T-helper 2 cell treated with Interferon-gamma antibody and Interleukin-4, amounts not matched to agents 5 μg/mL and 100 μg/mL, for 36 hours (primary cell): ENCODE measurements around the gene PLXNB1.

Experiments used
- DNase-seq: peaks from one replicate; pipeline ENCODE4 v3.0.0; 2021; ENCODE audit warnings: low spot score
- H3K27ac Mint-ChIP-seq: one replicate; pipeline ENCODE4 v1.8.0; 2021; ENCODE audit warnings: mild to moderate bottlenecking, mixed read lengths
- H3K27me3 Mint-ChIP-seq: one replicate; pipeline ENCODE4 v1.8.0; 2021; ENCODE audit warnings: low read depth, mixed read lengths
- H3K36me3 Mint-ChIP-seq: one replicate; pipeline ENCODE4 v1.8.0; 2021; ENCODE audit warnings: low read depth, mixed read lengths
- H3K4me1 Mint-ChIP-seq: one replicate; pipeline ENCODE4 v1.8.0; 2021; ENCODE audit warnings: low read depth, mixed read lengths
- H3K4me3 Mint-ChIP-seq: one replicate; pipeline ENCODE4 v1.8.0; 2022; ENCODE audit warnings: mild to moderate bottlenecking, moderate library complexity, mixed read lengths
- H3K9me3 Mint-ChIP-seq: one replicate; pipeline ENCODE4 v1.8.0; 2021; ENCODE audit warnings: mixed read lengths

Gene PLXNB1

DNA sequence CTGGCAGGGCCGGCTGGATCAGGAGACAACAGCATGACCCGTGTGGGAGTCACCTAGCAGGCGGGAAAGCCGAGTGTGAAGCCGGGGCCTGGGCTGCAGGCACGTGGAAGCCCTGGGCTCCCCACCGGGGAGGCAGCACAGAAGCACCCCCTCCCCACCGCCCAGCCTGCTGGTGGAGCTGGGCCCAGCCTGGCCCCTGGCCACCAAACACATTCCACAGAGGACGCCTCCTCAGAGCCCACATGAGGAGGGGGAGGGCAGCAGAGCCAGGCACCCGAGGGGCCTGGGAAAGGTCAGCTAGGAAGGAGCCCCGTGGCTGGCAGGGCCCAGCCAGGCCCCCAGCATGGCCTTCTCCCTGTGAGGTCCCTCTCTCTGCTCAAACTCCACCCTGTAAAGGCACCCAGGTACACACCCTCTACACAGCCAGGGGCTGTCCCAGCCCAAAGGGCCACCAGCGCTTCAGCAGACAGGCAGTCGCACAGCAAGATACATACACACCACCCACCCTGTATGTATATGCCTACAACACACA lies 4.5 kb downstream of the PLXNB1 start:
- Mint-ChIP-seq H3K4me3 (no peak overlapping the region), H3K4me1 (peaks cover 2% of the 10 kb centered on the region), H3K9me3 (no peaks in the 10 kb centered on the region), H3K27me3 (peaks cover 23% of the 10 kb centered on the region), H3K27ac (no peak overlapping the region), H3K36me3 (no peaks in the 10 kb centered on the region)
- no peak for DNase-seq

DNA sequence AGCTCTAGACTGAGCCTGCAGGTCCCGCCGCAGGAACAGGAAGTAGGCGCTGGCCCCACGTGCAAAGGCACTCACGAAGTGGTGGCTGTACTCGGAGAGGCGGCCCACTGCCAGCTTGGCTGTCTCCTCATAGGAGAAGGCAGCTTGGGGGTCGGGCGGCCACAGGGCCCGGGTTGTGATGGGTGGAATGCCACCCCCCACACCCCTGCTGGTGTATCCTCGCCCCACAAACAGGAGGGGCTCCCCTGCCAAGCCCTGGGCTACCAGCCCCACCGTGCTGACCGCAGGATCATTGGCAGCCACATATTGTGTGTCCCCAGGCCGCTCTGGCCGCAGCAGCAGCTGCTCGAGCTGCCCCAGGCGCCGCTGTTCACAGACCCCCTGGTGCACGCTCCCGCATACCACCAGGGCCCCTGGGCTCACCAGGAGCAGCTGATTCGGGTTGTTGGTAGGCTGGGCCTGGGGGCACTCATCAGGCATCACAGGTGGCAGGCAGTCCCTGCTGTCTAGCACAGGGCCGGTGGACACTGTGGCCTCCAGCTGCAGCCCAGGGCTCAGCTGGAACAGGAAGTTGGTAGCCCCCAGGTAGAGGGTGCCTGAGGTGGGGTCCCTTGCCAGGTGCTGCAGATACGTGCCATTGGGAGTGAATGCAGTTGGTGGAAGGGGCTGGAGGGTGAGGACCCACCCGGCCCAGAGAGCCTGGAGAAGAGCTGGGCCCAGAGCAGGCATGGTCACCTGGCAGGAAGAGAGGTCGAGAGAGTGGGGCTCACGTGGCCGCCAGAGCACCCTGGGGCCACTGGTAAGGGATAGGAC lies 5.8 kb downstream of the PLXNB1 start:
- Mint-ChIP-seq H3K4me1 (no peaks in the 10 kb centered on the region), H3K9me3 (no peaks in the 10 kb centered on the region), H3K27ac (no peak overlapping the region), H3K36me3 (no peaks in the 10 kb centered on the region), H3K27me3 (peaks cover 18% of the 10 kb centered on the region), H3K4me3 (no peak overlapping the region)
- no peak for DNase-seq

DNA sequence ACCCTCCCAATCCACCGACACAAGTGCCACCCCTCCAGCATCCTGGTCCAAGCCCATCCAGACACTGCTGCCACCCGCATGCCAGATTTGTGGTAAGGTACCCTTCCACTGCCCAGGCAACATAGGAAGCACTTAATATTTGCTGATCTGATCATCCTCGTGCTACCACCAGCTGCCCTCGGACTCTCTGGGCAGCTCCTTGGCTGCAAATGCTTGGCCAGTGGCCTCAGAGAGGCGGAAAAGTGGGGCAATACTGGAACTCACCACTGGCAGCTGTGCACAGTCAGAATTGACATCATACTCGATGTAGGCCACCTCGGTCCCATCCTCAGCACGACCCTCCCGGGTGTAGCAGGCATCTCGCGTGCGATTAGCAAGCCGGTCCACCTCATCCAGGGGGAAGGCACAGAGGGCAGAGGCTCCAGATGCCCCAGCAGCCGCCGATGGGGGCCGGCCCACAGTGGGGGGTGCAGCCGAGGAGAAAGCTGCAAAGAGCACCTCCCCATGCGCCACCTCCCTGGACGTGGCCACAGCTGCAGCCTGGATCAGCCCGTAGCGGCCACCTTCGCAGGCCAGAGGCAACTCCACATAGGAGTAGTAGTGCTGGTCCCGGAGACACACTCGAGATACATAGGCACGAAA lies 6.5 kb downstream of the PLXNB1 start:
- no peaks in the 10 kb centered on the region for H3K36me3 Mint-ChIP-seq
- no peak for DNase-seq
- no peaks in the 10 kb centered on the region for H3K4me1 Mint-ChIP-seq
- no peaks in the 10 kb centered on the region for H3K9me3 Mint-ChIP-seq
- H3K27me3 Mint-ChIP-seq, result peaks cover 16% of the 10 kb centered on the region
- H3K27ac Mint-ChIP-seq, result no peak overlapping the region
- no peak overlapping the region for H3K4me3 Mint-ChIP-seq

DNA sequence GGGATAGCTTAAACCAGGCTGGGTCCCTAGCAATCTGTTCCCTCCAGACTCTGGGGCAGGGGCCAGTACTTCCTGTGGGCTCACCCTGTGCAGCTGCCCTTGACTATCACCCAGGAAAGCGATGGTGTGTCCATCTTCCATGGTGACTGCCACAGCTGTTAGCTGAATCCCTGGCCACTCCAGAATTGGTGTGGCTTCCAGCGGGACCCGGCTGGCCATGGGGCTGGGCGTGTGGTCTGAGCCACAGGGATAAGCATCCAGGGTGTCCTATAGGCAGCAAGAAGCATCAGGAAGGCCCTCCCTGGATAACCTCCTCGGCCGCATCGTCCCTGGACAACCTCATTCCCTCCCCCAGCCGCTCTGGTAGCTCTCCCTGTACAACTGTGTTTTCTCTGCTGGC lies 7.2 kb downstream of the PLXNB1 start:
- no peak overlapping the region for H3K27ac Mint-ChIP-seq
- no peaks in the 10 kb centered on the region for H3K4me1 Mint-ChIP-seq
- peaks cover 9% of the 10 kb centered on the region for H3K27me3 Mint-ChIP-seq
- no peak for DNase-seq
- no peak overlapping the region for H3K4me3 Mint-ChIP-seq
- H3K36me3 Mint-ChIP-seq, result no peaks in the 10 kb centered on the region
- H3K9me3 Mint-ChIP-seq, result no peaks in the 10 kb centered on the region

DNA sequence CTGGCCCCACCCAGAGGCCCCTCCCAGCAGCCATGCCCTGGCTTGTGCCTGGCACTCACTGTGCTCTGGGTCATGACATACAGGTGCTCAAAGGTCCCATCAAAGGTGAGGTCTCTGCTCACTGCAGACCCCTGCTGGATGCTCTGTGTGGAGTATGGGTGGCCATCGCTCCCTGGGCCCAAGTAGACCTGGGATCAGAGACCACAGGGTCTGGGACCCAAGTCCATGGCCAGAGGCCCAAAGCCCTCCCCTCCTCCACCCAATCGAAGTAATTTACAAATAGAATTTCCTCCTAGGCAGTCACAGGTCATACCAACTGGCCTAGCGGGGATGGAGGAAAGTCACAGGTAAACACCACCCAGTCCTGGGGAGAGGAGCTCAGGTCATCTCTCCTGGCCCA lies 7.6 kb downstream of the PLXNB1 start:
- Mint-ChIP-seq H3K9me3 (no peaks in the 10 kb centered on the region), H3K27me3 (peaks cover 5% of the 10 kb centered on the region), H3K4me1 (no peaks in the 10 kb centered on the region), H3K27ac (no peak overlapping the region), H3K36me3 (no peaks in the 10 kb centered on the region), H3K4me3 (no peak overlapping the region)
- DNase-seq, result no peak

DNA sequence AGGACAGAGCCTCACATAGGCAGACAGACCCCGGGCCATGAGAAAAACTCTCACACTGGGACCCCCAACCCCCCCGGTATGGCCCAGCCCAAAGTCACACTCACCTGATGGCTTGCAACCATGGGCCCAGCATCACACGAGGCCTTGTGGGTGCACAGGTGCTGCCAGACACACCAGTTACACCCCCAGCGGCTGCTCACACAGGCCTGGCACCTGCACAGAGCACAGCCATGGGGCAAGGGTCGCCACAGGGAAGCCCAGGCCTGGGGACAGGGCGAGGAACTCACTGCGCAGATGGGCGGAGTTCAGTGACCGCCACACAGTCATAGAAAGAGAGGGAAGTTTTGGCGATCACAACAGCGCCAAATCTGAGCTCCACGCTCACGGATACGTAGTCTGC lies 9.3 kb downstream of the PLXNB1 start:
- Mint-ChIP-seq H3K4me3 (no peak overlapping the region), H3K27ac (no peak overlapping the region), H3K36me3 (no peaks in the 10 kb centered on the region), H3K9me3 (no peaks in the 10 kb centered on the region), H3K4me1 (no peaks in the 10 kb centered on the region), H3K27me3 (no peaks in the 10 kb centered on the region)
- no peak for DNase-seq

DNA sequence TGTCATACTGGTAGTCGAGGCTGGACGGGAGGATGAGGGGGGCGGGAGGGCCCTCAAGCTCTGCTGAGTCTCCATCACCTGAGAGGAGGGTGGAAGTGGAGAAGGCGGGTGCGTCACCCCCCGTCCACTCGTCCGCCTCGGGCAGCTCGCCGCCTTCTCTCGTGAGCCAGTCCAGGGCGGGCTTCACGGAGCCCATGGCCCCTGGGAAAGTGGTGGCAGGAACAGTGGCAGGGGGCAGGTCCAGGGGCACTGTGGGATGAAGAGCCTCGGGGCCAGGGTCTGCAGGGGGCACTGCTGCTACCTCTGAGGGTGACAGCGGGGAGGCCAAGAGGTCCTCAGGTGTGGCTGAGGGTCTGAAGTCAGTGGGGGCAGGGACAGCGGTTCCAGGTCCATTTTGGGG lies 10.3 kb downstream of the PLXNB1 start:
- Mint-ChIP-seq H3K9me3 (no peaks in the 10 kb centered on the region), H3K27ac (no peak overlapping the region), H3K4me1 (no peaks in the 10 kb centered on the region), H3K4me3 (no peak overlapping the region), H3K36me3 (no peaks in the 10 kb centered on the region), H3K27me3 (no peaks in the 10 kb centered on the region)
- no peak for DNase-seq

DNA sequence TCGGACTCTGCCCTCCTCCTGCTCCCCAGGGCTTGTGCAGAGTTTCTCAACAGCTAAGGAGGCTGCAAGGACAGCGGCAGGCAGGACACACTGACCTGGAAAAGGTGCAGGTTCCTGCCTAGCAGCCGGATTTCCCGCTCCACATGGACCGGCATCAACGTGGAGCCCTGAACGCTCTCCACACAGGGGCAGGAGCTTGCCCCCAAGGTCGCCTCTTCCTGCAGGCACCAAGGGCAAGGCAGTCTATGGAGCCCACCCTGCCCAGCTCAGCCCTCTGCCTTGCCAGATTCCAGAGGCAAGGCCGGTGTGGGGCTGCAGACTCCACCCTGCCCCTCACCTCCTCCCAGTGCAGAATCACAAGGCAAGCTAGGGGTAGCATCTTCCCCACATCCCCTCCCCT lies 10.7 kb downstream of the PLXNB1 start:
- H3K27ac Mint-ChIP-seq, result no peak overlapping the region
- DNase-seq, result no peak
- H3K9me3 Mint-ChIP-seq, result no peaks in the 10 kb centered on the region
- no peak overlapping the region for H3K4me3 Mint-ChIP-seq
- no peaks in the 10 kb centered on the region for H3K27me3 Mint-ChIP-seq
- no peaks in the 10 kb centered on the region for H3K36me3 Mint-ChIP-seq
- no peaks in the 10 kb centered on the region for H3K4me1 Mint-ChIP-seq

DNA sequence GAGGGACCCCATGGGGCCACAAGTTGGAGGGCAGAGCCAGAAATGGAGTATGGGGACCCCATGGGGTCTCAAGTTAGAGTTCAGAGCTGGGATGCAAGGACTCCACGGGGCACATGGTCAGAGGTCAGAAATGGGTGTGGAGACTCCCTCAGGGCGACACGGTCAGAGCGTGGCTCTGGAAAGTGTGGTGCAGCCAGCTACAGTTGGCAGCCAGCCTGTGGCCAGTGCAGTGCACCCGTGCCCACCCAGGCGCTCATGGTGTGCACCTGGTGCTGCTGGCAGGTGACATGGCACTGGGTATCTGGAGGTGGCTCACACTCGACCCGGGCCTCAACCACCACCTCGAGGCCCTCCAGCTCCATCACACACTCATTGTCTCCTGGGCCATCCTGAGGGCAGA lies 11.2 kb downstream of the PLXNB1 start:
- no peak for DNase-seq
- Mint-ChIP-seq H3K36me3 (no peaks in the 10 kb centered on the region), H3K27ac (no peak overlapping the region), H3K9me3 (no peaks in the 10 kb centered on the region), H3K4me1 (no peaks in the 10 kb centered on the region), H3K4me3 (no peak overlapping the region), H3K27me3 (no peaks in the 10 kb centered on the region)

DNA sequence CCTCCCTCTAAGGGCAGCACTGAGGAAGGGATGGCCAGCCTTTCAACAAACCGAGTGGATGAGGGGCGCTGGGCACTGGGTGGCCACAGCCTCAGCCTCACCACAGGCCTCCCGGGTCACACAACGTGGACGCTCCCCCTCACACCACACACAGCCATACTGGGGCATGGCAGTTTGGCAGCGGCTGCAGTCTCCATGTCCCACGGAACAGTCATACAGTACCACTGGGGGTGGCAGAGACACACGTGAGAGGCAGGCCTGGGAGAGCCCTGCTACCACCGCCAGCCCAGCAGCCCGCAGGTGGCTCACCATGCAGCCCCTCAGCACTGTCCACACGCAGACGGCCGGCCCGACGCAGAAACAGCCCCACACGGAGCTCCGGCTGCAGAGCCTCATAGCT lies 11.7 kb downstream of the PLXNB1 start:
- no peak overlapping the region for H3K27ac Mint-ChIP-seq
- H3K27me3 Mint-ChIP-seq, result no peaks in the 10 kb centered on the region
- no peaks in the 10 kb centered on the region for H3K4me1 Mint-ChIP-seq
- no peaks in the 10 kb centered on the region for H3K9me3 Mint-ChIP-seq
- DNase-seq, result no peak
- H3K4me3 Mint-ChIP-seq, result no peak overlapping the region
- H3K36me3 Mint-ChIP-seq, result no peaks in the 10 kb centered on the region

DNA sequence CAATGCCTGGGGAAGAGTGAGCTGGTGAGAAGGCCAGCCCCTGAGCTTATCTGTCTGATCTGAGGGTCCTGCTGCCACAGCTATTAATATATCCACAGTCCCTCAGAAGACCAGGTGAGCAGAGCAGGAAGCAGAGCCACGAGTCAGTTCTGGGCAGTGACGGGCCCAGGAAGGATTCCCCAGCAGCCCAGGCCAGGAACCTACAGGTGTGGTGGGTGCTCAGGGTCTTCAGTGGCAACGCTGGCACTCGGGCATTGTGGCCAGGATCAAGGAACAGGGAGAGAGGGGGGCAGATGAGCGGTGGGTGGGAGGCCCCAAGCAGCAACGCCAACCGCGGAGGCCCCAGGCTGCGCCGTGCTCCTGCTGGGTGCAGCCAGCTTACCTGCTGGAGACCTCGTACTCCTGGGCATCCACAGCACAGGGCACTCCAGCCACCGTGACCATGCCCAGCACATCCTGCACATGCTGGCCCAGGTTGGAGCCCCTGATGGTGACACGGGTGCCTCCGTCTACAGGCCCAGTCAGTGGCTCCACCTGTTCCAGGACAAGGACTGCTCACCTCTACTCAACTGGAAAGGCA lies 12.3 kb downstream of the PLXNB1 start:
- Mint-ChIP-seq H3K27ac (no peak overlapping the region), H3K4me1 (no peaks in the 10 kb centered on the region), H3K4me3 (no peak overlapping the region), H3K9me3 (no peaks in the 10 kb centered on the region), H3K27me3 (no peaks in the 10 kb centered on the region), H3K36me3 (no peaks in the 10 kb centered on the region)
- no peak for DNase-seq

DNA sequence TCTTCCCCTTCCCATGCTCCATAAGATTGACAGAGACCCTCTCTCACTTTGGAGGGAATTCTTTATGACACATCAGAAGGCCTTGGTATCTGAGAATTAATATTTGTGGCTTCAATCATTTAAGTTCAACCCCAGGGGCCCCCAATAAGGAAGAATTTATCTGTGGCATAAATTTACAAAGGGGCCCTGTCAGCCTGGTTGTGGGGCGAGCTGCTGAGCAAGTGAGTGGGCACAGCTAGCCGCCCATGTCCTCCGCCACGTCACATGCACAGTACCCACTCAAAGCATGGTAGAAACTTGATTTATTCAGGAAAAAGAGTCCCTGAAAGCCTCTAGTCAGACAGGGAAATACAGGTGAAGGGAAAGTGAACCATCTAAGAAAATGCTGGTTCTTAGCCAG lies 13.3 kb downstream of the PLXNB1 start:
- Mint-ChIP-seq H3K27me3 (no peaks in the 10 kb centered on the region), H3K4me3 (no peak overlapping the region), H3K27ac (no peak overlapping the region), H3K36me3 (no peaks in the 10 kb centered on the region), H3K4me1 (no peaks in the 10 kb centered on the region), H3K9me3 (no peaks in the 10 kb centered on the region)
- no peak for DNase-seq

DNA sequence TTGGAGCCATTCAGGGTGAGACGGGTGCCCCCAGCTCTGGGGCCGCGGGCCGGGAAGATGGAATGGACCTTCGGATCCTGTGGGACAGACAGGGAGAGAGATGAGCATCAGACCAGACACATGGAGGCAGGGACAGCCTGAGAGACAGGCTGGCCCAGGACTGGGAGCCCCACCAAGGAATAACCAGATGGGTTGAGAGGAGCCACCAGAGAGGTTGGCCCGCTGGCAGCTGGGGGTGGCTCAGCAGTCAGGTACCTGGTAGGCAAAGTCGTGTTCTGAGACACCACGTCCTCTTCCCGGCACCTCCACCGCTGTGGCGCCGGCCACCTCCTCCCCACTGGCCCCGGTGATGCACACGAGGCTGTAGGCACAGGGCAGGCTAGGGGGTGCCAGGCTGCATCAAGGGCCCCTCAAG lies 13.8 kb downstream of the PLXNB1 start:
- H3K27ac Mint-ChIP-seq, result no peak overlapping the region
- H3K4me3 Mint-ChIP-seq, result no peak overlapping the region
- no peaks in the 10 kb centered on the region for H3K36me3 Mint-ChIP-seq
- H3K4me1 Mint-ChIP-seq, result no peaks in the 10 kb centered on the region
- no peaks in the 10 kb centered on the region for H3K9me3 Mint-ChIP-seq
- no peaks in the 10 kb centered on the region for H3K27me3 Mint-ChIP-seq
- no peak for DNase-seq

DNA sequence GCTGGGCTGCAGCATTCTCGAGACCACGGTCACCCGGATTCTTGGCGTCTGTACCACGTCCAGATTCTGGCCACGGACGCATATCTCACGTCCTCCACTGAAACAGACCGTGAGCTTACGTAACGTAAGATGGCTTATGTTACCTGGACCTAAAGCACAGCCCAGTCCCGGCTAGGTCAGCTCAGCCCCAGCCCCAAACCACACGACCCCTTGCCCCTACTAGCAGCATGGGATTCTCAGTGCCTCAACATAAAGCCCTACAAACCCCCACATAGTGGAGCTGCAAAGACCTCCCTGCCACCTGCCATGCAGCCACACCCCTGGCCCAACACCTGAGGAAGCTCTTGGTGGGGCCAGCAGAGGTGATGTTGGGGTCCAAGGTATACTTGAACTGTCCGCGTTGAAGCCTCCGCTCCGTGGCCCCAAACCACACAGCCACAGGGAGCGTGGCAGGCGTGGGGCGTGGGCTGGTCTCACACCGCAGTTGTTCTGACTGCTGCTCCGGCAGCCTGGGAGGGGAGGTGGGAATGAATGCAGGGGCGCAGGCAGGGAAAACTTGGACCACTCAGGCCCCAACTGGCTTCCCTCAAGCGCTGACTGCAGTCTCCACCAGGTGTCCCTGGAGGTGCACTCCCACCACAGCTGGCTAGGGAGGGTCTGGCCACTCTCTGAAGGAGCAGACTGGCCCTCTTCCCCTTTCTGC lies 14.5 kb downstream of the PLXNB1 start:
- Mint-ChIP-seq H3K27ac (no peak overlapping the region), H3K27me3 (no peaks in the 10 kb centered on the region), H3K36me3 (no peaks in the 10 kb centered on the region)

More for the DNA sequence above, 14.5 kb downstream of the PLXNB1 start:
- no peak overlapping the region for H3K4me3 Mint-ChIP-seq
- H3K4me1 Mint-ChIP-seq, result no peaks in the 10 kb centered on the region
- DNase-seq, result no peak
- H3K9me3 Mint-ChIP-seq, result no peaks in the 10 kb centered on the region
